NCI-H460 (cell line): ENCODE measurements around the gene STOX1. TPM values are rescaled to one million over a fixed set of nuclear protein-coding genes. Genes with fewer than 3 reads are reported as not detected.
"Not testable (repeated sequence)": the region's sequence is repeated elsewhere in the genome, so short reads cannot be mapped to it uniquely, and the experiment has no call there.

Experiments used
- DNase-seq: peaks from one replicate; pipeline ENCODE4 v3.0.0-alpha.2; 2016; ENCODE audit warnings: low read depth; ENCODE audit errors: extremely low read depth
- total RNA-seq: library from RNA; depleted of rRNA; stranded (reverse); fragments of >200 nt; shearing (Covaris generic); gene quantifications from 2 replicates; pipeline ENCODE4 v1.2.3, GENCODE V29; 2014

STOX1 gene
- total RNA-seq, 1 experiment from 2014 or later: 1.6 TPM

- no peak for DNase-seq
Measured at GRCh38 chr10:68828833-68829232, 1.5 kb downstream of the STOX1 start.

- DNase-seq: no peak
Measured at GRCh38 chr10:68829521-68829920, 2.2 kb downstream of the STOX1 start.

DNA sequence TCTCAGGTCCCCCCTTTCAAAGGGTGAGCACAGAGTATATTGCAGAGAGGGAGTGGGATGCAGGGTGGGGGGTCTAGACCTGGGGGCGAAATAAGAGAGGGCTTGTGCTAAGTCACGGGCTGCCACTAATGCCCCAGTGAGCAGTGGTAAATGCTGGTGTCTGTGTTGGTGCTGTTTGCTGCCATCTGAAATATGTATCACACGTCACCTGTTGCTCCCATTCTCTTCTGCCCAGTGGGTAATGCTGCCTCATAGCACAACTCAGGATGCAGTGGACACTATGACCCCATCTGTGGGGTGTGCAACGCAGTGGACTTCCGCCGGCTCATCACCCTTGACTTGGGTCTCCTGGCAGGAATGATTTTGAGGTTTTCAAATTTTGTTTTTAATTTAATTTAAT is 2.6 kb downstream of the STOX1 start:
- DNase-seq: no peak

GRCh38 chr10:68831961-68832455 is 4.7 kb downstream of the STOX1 start:
- DNase-seq: no peak

DNA sequence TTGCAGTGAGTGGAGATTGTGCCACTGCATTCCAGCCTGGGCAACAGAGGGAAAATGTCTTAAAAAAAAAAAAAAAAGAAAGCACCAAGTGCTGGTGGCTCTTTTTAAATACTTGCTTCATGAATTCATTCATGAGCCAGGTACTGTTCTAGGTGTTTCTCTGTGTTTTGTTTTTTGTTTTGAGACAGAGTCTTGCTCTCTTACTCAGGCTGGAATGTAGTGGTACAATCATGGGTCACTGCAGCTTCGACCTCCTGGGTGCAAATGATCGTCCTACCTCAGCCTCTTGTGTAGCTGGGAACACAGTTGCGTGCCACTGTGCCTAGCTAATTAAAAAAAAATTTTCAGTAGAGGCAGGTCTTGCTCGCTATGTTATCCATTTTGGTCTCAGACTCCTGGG is 5.3 kb downstream of the STOX1 start:
- DNase-seq: no peak

DNA sequence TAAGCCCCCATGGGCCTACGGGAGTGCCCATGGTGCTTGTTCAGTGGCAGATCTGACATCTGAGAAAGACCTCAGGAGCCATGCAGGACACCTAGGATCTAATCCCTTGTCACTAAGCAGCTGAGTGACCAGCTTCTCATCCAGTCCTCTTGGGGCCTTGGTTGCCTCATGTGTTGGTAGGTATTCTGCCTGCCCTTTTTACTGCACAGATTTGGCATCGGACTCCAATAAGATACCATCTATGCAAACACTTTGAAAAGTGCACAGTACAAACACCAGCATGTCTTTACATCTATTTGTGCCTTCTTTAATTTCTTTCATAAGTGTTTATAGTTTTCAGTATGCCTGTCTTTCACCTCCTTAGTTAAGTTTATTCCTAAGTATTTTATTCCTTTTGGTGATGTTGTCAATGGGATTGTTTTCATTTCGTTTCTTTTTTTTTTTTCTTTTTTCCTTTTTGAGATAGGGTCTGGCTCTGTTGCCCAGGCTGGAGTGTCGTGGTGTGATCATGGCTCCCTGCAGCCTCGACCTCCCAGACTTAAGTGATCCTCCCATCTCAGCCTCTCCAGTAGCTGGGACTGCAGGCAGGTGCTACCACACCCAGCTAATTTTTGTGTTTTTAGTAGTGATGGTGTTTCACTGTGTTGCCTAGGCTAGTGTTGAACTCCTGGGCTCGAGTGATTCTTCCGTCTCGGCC is 10.4 kb downstream of the STOX1 start:
- DNase-seq: no peak

DNA sequence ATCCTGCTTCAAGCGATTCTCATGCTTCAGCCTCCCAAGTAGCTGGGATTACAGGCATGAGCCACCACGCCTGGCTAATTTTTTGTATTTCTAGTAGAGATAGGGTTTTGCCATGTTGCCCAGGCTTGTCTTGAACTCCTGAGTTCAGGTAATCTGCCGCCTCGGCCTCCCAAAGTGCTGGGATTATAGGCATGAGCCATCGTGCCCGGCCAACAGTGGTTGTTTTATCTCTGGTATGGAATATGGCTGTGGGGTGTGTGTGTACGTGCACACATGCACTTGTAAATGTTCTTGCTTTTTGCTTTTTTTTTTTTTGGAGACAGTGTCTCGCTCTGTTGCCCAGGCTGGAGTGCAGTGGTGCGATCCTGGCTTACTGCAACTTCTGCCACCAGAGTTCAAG is 13.3 kb downstream of the STOX1 start:
- DNase-seq: not testable (repeated sequence)

DNA sequence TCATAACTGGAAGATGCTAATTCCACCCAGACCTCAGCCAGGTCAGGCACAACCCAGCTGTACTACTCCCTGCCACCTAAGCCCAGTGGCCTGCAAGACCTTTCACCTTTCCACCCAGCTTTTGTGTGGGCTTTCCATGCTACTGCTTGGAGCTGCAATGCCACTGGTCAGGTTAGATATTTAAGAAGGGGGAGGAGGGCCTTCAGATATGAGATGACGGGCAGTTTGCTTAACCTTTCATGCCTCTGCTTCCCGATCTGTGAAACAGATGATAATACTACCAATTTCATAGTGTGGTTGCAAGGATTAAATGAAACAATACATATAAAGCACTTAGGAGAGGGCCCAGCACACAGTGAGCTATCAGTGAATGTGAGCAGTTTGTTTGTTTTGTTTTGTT is 20.9 kb downstream of the STOX1 start:
- no peak for DNase-seq

DNA sequence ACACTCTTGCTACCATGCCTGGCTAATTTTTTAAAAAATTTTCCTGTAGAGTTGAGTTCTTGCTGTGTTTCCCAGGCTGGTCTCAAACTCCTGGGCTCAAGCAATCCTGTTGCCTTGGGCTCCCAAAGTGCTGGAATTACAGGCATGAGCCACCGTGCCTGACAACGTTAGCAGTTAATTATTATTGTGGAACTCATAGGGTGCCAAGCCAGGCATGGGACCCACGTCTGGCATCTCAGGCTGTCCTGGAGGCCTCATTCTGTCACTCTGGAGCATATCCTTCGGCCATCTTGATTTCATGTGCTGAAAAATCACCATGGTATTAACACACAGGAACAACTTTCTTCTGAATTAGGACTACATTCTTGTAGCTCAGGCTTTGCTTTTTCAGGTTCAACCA is 21.5 kb downstream of the STOX1 start:
- DNase-seq: no peak

DNA sequence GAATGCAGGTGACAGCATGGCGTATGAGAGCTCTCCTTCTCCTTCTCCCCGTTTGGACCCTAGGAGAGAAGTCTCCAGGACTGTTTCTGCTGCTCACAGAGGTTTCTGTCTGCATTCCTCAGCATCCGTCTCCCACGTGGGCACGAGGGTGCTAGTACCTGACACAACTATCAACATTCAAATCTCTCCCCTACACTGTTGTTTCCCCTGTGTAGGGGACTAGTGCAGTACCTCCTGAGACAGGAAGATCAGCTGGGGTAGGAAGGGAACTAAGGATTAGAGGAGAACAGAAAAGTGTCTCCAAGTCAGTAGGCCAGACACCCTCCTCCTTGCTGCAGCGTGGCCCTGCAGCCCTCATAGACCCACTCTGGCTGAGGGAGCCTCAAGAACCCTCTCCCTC is 29.0 kb downstream of the STOX1 start:
- no peak for DNase-seq

DNA sequence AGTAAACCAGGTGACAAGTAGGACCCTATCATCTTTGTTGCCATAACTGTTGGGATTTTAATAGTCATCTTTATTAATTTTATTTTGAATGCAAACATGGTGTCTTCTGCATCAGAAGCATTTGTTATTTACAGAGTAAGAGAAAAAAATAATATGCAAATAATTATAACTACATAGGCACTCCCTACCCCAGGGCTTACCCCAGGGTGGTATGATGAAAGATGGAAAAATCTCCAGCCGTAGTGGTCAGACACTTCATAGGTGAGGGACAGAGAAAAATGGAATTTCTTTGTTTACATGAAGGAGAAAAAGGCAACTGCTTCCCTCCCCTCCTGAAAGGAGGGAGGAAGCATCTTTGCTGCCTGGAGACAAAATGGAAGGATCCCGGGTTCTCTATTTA is 29.7 kb downstream of the STOX1 start:
- DNase-seq: no peak

GRCh38 chr10:68861253-68861652 is 33.9 kb downstream of the STOX1 start:
- no peak for DNase-seq

DNA sequence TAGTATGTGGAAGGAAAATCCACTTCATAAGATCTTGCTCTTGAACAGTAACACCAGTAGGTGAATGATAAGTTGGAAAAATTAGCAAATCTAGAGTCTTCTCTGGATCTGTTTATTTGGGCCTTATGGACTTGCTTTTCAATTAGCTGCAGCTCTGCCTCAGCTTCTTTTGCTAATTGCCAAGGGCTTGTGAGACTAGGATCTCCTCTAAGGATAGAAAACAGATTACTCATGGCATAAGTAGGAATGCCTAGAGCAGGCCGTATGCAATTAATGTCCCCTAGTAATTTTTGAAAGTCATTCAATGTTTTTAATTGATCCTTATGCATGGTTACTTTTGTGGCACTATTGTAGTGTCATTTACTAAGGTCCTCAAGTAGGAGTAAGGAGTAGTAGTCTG is 37.3 kb downstream of the STOX1 start:
- DNase-seq: no peak

DNA sequence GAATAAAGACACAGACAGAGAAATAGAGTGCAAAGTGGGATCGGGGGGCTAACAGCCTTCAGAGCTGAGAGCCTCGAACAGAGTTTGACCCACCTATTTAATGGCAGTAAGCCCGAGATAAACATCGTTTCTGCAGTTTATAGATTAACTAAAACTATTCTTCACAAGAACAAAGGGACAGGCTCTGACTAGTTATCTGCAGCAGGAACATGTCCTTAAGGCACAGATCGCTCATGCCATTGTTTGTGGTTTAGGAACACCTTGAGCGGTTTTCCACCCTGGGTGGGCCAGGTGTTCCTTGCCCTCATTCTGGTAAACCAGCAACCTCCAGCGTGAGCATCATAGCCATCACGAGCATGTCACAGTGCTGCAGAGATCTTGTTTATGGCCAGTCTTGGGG is 40.8 kb downstream of the STOX1 start:
- not testable (repeated sequence) for DNase-seq

GRCh38 chr10:68869623-68870022 is 42.3 kb downstream of the STOX1 start:
- no peak for DNase-seq

DNA sequence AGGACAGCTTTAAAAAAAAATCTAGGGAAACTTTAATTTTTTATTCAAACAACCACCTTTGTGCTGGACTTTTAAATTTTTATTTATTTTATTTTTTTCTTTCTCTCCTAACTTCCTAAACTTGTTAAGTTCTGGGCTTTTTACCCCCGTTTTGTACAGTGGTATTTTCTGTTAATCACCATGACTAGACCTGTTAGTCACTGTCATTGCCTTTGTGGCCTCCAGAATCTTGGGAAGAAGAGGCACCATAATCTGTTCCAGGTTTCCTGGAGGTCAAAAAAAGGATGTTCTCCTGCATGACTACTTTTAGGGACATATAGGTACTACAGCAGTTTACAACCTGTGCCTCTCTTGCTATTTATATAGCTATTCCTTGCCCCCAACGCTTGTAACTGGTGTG is 42.7 kb downstream of the STOX1 start:
- no peak for DNase-seq

- DNase-seq: no peak
Measured at GRCh38 chr10:68870545-68871104, 43.3 kb downstream of the STOX1 start.

DNA sequence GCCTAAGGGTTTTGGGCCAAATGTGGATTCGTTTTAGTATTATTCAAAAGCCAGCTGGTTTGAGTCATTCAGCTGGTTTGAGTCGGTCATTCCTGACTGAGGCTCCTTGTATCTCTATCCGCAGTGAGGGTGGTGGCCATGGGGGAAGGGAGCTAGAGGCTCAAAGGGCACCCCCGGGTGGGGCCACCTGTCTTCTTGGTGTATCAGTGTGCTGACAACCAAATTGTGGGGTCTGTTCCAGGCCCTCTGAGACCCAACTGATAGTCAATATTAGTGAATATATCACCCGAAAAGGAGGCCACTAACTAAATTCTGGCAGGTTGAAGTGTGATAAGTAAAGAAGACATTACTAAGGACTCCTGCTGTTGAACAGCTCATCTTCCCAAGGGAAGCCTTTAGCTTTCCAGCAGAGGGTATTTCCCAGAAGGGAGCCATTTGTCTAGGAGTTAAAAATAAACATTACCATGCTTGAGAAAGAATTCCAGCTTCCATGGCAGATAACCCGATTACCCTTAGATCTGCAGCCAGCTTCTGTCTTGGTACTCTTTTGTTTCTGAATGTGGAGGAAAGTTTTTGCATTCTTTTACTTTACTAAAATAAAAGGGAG is 43.9 kb downstream of the STOX1 start:
- DNase-seq: no peak

DNA sequence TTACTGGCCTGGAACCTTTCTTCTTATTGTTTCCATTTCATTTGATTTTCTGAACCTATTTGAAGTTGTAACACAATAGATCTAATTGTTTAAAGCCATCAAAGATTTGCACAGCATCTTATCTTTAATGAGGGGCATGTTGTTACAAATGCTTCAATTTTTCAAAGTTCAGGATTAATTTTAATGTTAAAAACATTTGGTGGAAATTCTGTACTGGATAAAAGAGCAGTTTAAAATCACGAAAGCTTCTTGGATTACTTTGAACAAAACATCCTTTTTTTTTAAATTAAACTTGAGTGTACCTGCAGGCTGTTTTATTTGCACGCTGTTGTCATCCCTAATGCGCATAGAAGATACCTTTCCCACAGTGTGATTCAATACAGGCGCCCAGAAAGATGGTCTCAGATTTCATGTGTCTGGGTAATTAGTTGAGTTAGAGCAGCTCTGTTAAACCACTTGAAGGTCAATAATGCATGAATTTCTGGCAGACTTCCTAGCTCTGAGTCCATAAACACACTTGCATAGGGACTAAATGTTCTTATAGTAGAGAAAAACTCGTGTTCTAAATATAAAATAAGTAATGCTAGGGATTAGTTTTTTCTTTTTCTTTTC is 44.5 kb downstream of the STOX1 start:
- no peak for DNase-seq

- no peak for DNase-seq
Measured at GRCh38 chr10:68876246-68877138, 49.2 kb downstream of the STOX1 start.
